ENCODE data around the gene R3HDM2.

The R3HDM2 gene

GRCh38 chr12:57210926-57211692, 219.7 kb downstream of the R3HDM2 start:
- no peak for ATAC-seq (replicated peaks)
- no peak for DNase-seq
- Mint-ChIP-seq H3K9me3 (no peaks in the 10 kb centered on the region), H3K36me3 (ENCODE audit: insufficient read depth) (peaks cover 18% of the 10 kb centered on the region), H3K27me3 (peaks cover 30 to 50% of the 10 kb centered on the region in 2 donors), H3K27ac (no peak overlapping the region), H3K4me1 (ENCODE audit: low read depth in 2 of 2) (peaks cover 26% of the 10 kb centered on the region in 2 donors), H3K4me3 (no peak overlapping the region)

GRCh38 chr12:57210461-57210860, 220.4 kb downstream of the R3HDM2 start:
- peaks cover 20% of the 10 kb centered on the region in 2 donors for H3K4me1 Mint-ChIP-seq (ENCODE audit: low read depth in 2 of 2)
- no peak overlapping the region for H3K4me3 Mint-ChIP-seq
- H3K27me3 Mint-ChIP-seq: peaks cover 23 to 44% of the 10 kb centered on the region in 2 donors
- peaks cover 14% of the 10 kb centered on the region for H3K36me3 Mint-ChIP-seq (ENCODE audit: insufficient read depth)
- no peak for ATAC-seq (replicated peaks)
- no peak overlapping the region for H3K27ac Mint-ChIP-seq
- no peaks in the 10 kb centered on the region for H3K9me3 Mint-ChIP-seq
- no peak for DNase-seq

- H3K9me3 Mint-ChIP-seq: no peaks in the 10 kb centered on the region
- H3K27me3 Mint-ChIP-seq: peaks cover 18 to 38% of the 10 kb centered on the region in 2 donors
- H3K4me1 Mint-ChIP-seq (ENCODE audit: low read depth in 2 of 2): peaks cover 15 to 16% of the 10 kb centered on the region in 2 donors
- no peak overlapping the region for H3K4me3 Mint-ChIP-seq
- no peak overlapping the region for H3K27ac Mint-ChIP-seq
- no peak for ATAC-seq (replicated peaks)
- peaks cover 11% of the 10 kb centered on the region for H3K36me3 Mint-ChIP-seq (ENCODE audit: insufficient read depth)
- DNase-seq: no peak
These were observed 220.9 kb downstream of the R3HDM2 start for GRCh38 chr12:57209916-57210315.

- peaks cover 6 to 26% of the 10 kb centered on the region in 2 donors for H3K27me3 Mint-ChIP-seq
- peaks cover 5% of the 10 kb centered on the region in 2 donors for H3K4me1 Mint-ChIP-seq (ENCODE audit: low read depth in 2 of 2)
- no peak overlapping the region for H3K27ac Mint-ChIP-seq
- ATAC-seq (replicated peaks) (no peak), DNase-seq (no peak)
- no peaks in the 10 kb centered on the region for H3K9me3 Mint-ChIP-seq
- H3K4me3 Mint-ChIP-seq: no peak overlapping the region
- H3K36me3 Mint-ChIP-seq (ENCODE audit: insufficient read depth): peaks cover 11% of the 10 kb centered on the region
These were observed 222.1 kb downstream of the R3HDM2 start for GRCh38 chr12:57208631-57209282.

GRCh38 chr12:57207731-57208630, 222.9 kb downstream of the R3HDM2 start:
- no peak overlapping the region for H3K27ac Mint-ChIP-seq
- H3K36me3 Mint-ChIP-seq (ENCODE audit: insufficient read depth): peaks cover 4% of the 10 kb centered on the region
- no peak for ATAC-seq (replicated peaks)

GRCh38 chr12:57205931-57206330, 224.9 kb downstream of the R3HDM2 start:
- H3K36me3 Mint-ChIP-seq (ENCODE audit: insufficient read depth): no peaks in the 10 kb centered on the region
- H3K4me1 Mint-ChIP-seq (ENCODE audit: low read depth in 2 of 2): no peaks in the 10 kb centered on the region
- DNase-seq (no peak), ATAC-seq (replicated peaks) (no peak)
- H3K9me3 Mint-ChIP-seq: no peaks in the 10 kb centered on the region
- no peak overlapping the region for H3K4me3 Mint-ChIP-seq
- peaks cover 0 to 11% of the 10 kb centered on the region in 2 donors for H3K27me3 Mint-ChIP-seq
- H3K27ac Mint-ChIP-seq: no peak overlapping the region

More at GRCh38 chr12:57207731-57208630, 222.9 kb downstream of the R3HDM2 start:
- no peaks in the 10 kb centered on the region for H3K4me1 Mint-ChIP-seq (ENCODE audit: low read depth in 2 of 2)
- peaks cover 0 to 19% of the 10 kb centered on the region in 2 donors for H3K27me3 Mint-ChIP-seq
- H3K9me3 Mint-ChIP-seq: no peaks in the 10 kb centered on the region
- no peak for DNase-seq
- no peak overlapping the region for H3K4me3 Mint-ChIP-seq

GRCh38 chr12:57205186-57205585, 225.7 kb downstream of the R3HDM2 start:
- no peak overlapping the region for H3K4me3 Mint-ChIP-seq
- DNase-seq (no peak), ATAC-seq (replicated peaks) (no peak)
- no peaks in the 10 kb centered on the region for H3K36me3 Mint-ChIP-seq (ENCODE audit: insufficient read depth)
- H3K27ac Mint-ChIP-seq: no peak overlapping the region
- H3K4me1 Mint-ChIP-seq (ENCODE audit: low read depth in 2 of 2): no peaks in the 10 kb centered on the region
- H3K9me3 Mint-ChIP-seq: no peaks in the 10 kb centered on the region
- peaks cover 0 to 3% of the 10 kb centered on the region in 2 donors for H3K27me3 Mint-ChIP-seq

GRCh38 chr12:57204454-57204853, 226.4 kb downstream of the R3HDM2 start:
- Mint-ChIP-seq H3K9me3 (no peaks in the 10 kb centered on the region), H3K4me1 (ENCODE audit: low read depth in 2 of 2) (no peaks in the 10 kb centered on the region), H3K36me3 (ENCODE audit: insufficient read depth) (no peaks in the 10 kb centered on the region), H3K4me3 (no peak overlapping the region), H3K27me3 (no peaks in the 10 kb centered on the region), H3K27ac (no peak overlapping the region)
- ATAC-seq (replicated peaks): no peak
- DNase-seq: no peak

GRCh38 chr12:57203791-57204190, 227.1 kb downstream of the R3HDM2 start:
- ATAC-seq (replicated peaks): no peak
- no peaks in the 10 kb centered on the region for H3K4me1 Mint-ChIP-seq (ENCODE audit: low read depth in 2 of 2)
- no peak overlapping the region for H3K4me3 Mint-ChIP-seq
- H3K27ac Mint-ChIP-seq: no peak overlapping the region
- no peaks in the 10 kb centered on the region for H3K27me3 Mint-ChIP-seq
- H3K9me3 Mint-ChIP-seq: no peaks in the 10 kb centered on the region
- H3K36me3 Mint-ChIP-seq (ENCODE audit: insufficient read depth): no peaks in the 10 kb centered on the region
- no peak for DNase-seq
